H9 (cell line): ENCODE results near the gene TTC3. TPM values are rescaled to one million over a fixed set of nuclear protein-coding genes. Genes with fewer than 3 reads are reported as not detected.

ENCODE experiments used
- DNase-seq: peaks from one replicate; pipeline ENCODE4 v3.0.0-alpha.2; 2017
- H2AFZ ChIP-seq: one replicate; pipeline ENCODE4 v1.6.1; 2013; ENCODE audit warnings: mild to moderate bottlenecking, low read length, control low read depth, moderate library complexity
- H2AK5ac ChIP-seq: 2 replicates; pipeline ENCODE4 v1.6.1; 2013; ENCODE audit warnings: low read length, control low read depth, mixed read lengths; ENCODE audit not compliant: insufficient read length
- H2BK120ac ChIP-seq: one replicate; pipeline ENCODE4 v1.6.1; 2013; ENCODE audit warnings: low read depth, mild to moderate bottlenecking, low read length, control low read depth, inconsistent platforms; ENCODE audit not compliant: poor library complexity, severe bottlenecking
- H2BK12ac ChIP-seq: 2 replicates; pipeline ENCODE4 v1.6.1; 2013; ENCODE audit warnings: low read length, control low read depth, mixed read lengths, low read depth; ENCODE audit not compliant: insufficient read length
- H2BK15ac ChIP-seq: 2 replicates; pipeline ENCODE4 v1.6.1; 2013; ENCODE audit warnings: low read depth, low read length, control low read depth
- H2BK20ac ChIP-seq: one replicate; pipeline ENCODE4 v1.6.1; 2013; ENCODE audit warnings: low read depth, mild to moderate bottlenecking, low read length, control low read depth, inconsistent platforms; ENCODE audit not compliant: poor library complexity, severe bottlenecking
- H2BK5ac ChIP-seq: 2 replicates; pipeline ENCODE4 v1.6.1; 2013; ENCODE audit warnings: low read length, control low read depth, mixed read lengths; ENCODE audit not compliant: insufficient read length
- H3K14ac ChIP-seq: 2 replicates; pipeline ENCODE4 v1.6.1; 2013; ENCODE audit warnings: low read length, control low read depth; ENCODE audit not compliant: insufficient read depth
- H3K18ac ChIP-seq: 2 replicates; pipeline ENCODE4 v1.6.1; 2013; ENCODE audit warnings: low read depth, mild to moderate bottlenecking, mixed read lengths, low read length, control low read depth; ENCODE audit not compliant: insufficient read length
- H3K23ac ChIP-seq: 2 replicates; pipeline ENCODE4 v1.6.1; 2013; ENCODE audit warnings: low read length, control low read depth, mixed read lengths, low read depth; ENCODE audit not compliant: insufficient read length
- H3K23me2 ChIP-seq: 2 replicates; pipeline ENCODE4 v1.6.1; 2013; ENCODE audit warnings: low read depth, mild to moderate bottlenecking, mixed read lengths, low read length, control low read depth; ENCODE audit not compliant: insufficient read length, poor library complexity, severe bottlenecking
- H3K27ac ChIP-seq: 2 replicates; pipeline ENCODE4 v1.5.1; 2013; ENCODE audit warnings: low read length, control low read depth, mixed read lengths, low read depth; ENCODE audit not compliant: insufficient read length
- H3K27me3 ChIP-seq: 2 replicates; pipeline ENCODE4 v1.6.1; 2013; ENCODE audit warnings: low read length, control low read depth, inconsistent platforms; ENCODE audit not compliant: insufficient read depth
- H3K4ac ChIP-seq: 2 replicates; pipeline ENCODE4 v1.6.1; 2013; ENCODE audit warnings: low read depth, mild to moderate bottlenecking, control low read depth, inconsistent platforms, low read length, moderate library complexity
- H3K4me1 ChIP-seq: 2 replicates; pipeline ENCODE4 v1.6.1; 2013; ENCODE audit warnings: low read length, control low read depth, inconsistent platforms; ENCODE audit not compliant: insufficient read depth
- H3K4me2 ChIP-seq: 2 replicates; pipeline ENCODE4 v1.6.1; 2013; ENCODE audit warnings: low read length, control low read depth, mixed read lengths; ENCODE audit not compliant: insufficient read length, insufficient read depth
- H3K56ac ChIP-seq: 2 replicates; pipeline ENCODE4 v1.6.1; 2013; ENCODE audit warnings: low read depth, mild to moderate bottlenecking, mixed read lengths, low read length, control low read depth; ENCODE audit not compliant: insufficient read length
- H3K79me1 ChIP-seq: 2 replicates; pipeline ENCODE4 v1.6.1; 2013; ENCODE audit warnings: low read depth, mild to moderate bottlenecking, moderate library complexity, low read length, control low read depth, inconsistent platforms; ENCODE audit not compliant: insufficient read depth, poor library complexity, severe bottlenecking
- H3K79me2 ChIP-seq: 2 replicates; pipeline ENCODE4 v1.6.1; 2013; ENCODE audit warnings: low read length, control low read depth, inconsistent platforms; ENCODE audit not compliant: insufficient read depth
- H3K9ac ChIP-seq: 2 replicates; pipeline ENCODE4 v1.6.1; 2013; ENCODE audit warnings: low read length, control low read depth, mixed read lengths; ENCODE audit not compliant: insufficient read length; ENCODE audit errors: extremely low read depth
- H3K9me3 ChIP-seq: one replicate; pipeline ENCODE4 v1.6.1; 2013; ENCODE audit warnings: low read depth, low read length, inconsistent platforms; ENCODE audit not compliant: control insufficient read depth
- H3T11ph ChIP-seq: one replicate; pipeline ENCODE4 v1.6.1; 2013; ENCODE audit warnings: mild to moderate bottlenecking, low read length, control low read depth, inconsistent platforms
- H4K20me1 ChIP-seq: one replicate; pipeline ENCODE4 v1.6.1; 2013; ENCODE audit not compliant: control insufficient read depth, insufficient read length, insufficient read depth
- H4K5ac ChIP-seq: 2 replicates; pipeline ENCODE4 v1.6.1; 2013; ENCODE audit warnings: low read depth, mild to moderate bottlenecking, mixed read lengths, low read length, control low read depth; ENCODE audit not compliant: insufficient read length
- H4K8ac ChIP-seq: replicated peaks from 2 replicates; pipeline ENCODE4 v1.6.1; 2013; ENCODE audit warnings: low read length, control low read depth, mixed read lengths, low read depth; ENCODE audit not compliant: insufficient read length
- H4K91ac ChIP-seq: 2 replicates; pipeline ENCODE4 v1.6.1; 2013; ENCODE audit warnings: low read depth, mild to moderate bottlenecking, moderate library complexity, mixed read lengths, low read length, control low read depth; ENCODE audit not compliant: insufficient read length
- H3K27ac Mint-ChIP-seq, 3 experiments: 2 replicates in 2 of 3; 3 replicates in 1 of 3; pipeline ENCODE4 v1.8.0; 2020 to 2021; ENCODE audit warnings: mixed read lengths in 3 of 3, mild to moderate bottlenecking in 1 of 3, moderate library complexity in 1 of 3
- H3K27me3 Mint-ChIP-seq: 2 replicates; pipeline ENCODE4 v1.8.0; 2021; ENCODE audit warnings: low read depth, mild to moderate bottlenecking, moderate library complexity, mixed read lengths
- H3K36me3 Mint-ChIP-seq, 3 experiments: 2 replicates in 2 of 3; 3 replicates in 1 of 3; pipeline ENCODE4 v1.8.0; 2020 to 2021; ENCODE audit warnings: low read depth in 3 of 3, mixed read lengths in 3 of 3; ENCODE audit not compliant: insufficient read depth in 1 of 3
- H3K4me1 Mint-ChIP-seq, 2 experiments: 2 replicates each; pipeline ENCODE4 v1.8.0; 2020; ENCODE audit warnings: mixed read lengths in 2 of 2
- H3K4me3 Mint-ChIP-seq, 2 experiments: 2 replicates in 1 of 2; 3 replicates in 1 of 2; pipeline ENCODE4 v1.8.0; 2020 to 2021; ENCODE audit warnings: mild to moderate bottlenecking in 2 of 2, mixed read lengths in 2 of 2, moderate library complexity in 1 of 2
- H3K9me3 Mint-ChIP-seq, 2 experiments: 2 replicates in 1 of 2; 3 replicates in 1 of 2; pipeline ENCODE4 v1.8.0; 2020; ENCODE audit warnings: mild to moderate bottlenecking in 2 of 2, mixed read lengths in 2 of 2, moderate library complexity in 1 of 2
- CTCF ChIP-seq: fragments of 200-600 bp; sonication (generic); conservative IDR thresholded peaks from 3 replicates; pipeline ENCODE4 v1.8.0; 2021; ENCODE audit warnings: antibody characterized with exemption, mild to moderate bottlenecking
- WGBS: extraction: QIAGEN DNeasy Blood & Tissue Kit; methylation state at CpG from one replicate; pipeline ENCODE4 v1.1.7; 2013; ENCODE audit warnings: missing lambda C conversion rate, low lambda C conversion rate, mixed read lengths; ENCODE audit not compliant: insufficient read length; ENCODE audit errors: extremely low coverage; 5-methylcytosine and 5-hydroxymethylcytosine counted together
- total RNA-seq: library from RNA; stranded (reverse); gene quantifications from 2 replicates; pipeline ENCODE4 v1.2.1, GENCODE V29; 2021

The TTC3 gene
- total RNA-seq, 1 experiment from 2014 or later = 46.5 TPM

- Histone ChIP-seq H2BK5ac (no peak overlapping the region), H4K20me1 (no peaks in the 10 kb centered on the region), H3K9me3 (no peaks in the 10 kb centered on the region), H3K23ac (no peak overlapping the region), H2BK20ac (no peak overlapping the region), H2AK5ac (no peak overlapping the region), H3K14ac (no peak overlapping the region), H2BK12ac (no peak overlapping the region), H3K4me1 (0 out of 2 replicates have a peak, but pooled peaks cover 2% of the 10 kb centered on the region), H4K8ac (no peak overlapping the region), H3K4me2 (no peak overlapping the region), H3K23me2 (no peaks in the 10 kb centered on the region), H4K91ac (no peak overlapping the region), H3K9ac (no peak overlapping the region), H2BK120ac (no peak overlapping the region), H3K79me1 (no peaks in the 10 kb centered on the region), H3K18ac (no peak overlapping the region), H3K79me2 (no peaks in the 10 kb centered on the region), H3K56ac (no peak overlapping the region), H2AFZ (no peak overlapping the region), H3K27me3 (no peaks in the 10 kb centered on the region), H3T11ph (no peak overlapping the region), H2BK15ac (no peak overlapping the region), H3K27ac (no peak overlapping the region), H4K5ac (no peak overlapping the region), H3K4ac (no peak overlapping the region)
- WGBS = no CpG with 5 or more reads among the region's 14 CpGs
- Mint-ChIP-seq H3K27me3 (no peaks in the 10 kb centered on the region), H3K27ac (peak overlapping the region in 1 of 3 experiments; percentile 33; a peak in 3 of 7 replicates), H3K9me3 (no peaks in the 10 kb centered on the region), H3K36me3 (peaks cover 7 to 19% (median 16%) of the 10 kb centered on the region in 3 experiments; a peak in 6 of 7 replicates), H3K4me1 (peaks cover 12 to 14% of the 10 kb centered on the region in 2 experiments), H3K4me3 (no peak overlapping the region)
- TF ChIP-seq CTCF = no peak
- DNase-seq = no peak
These were observed 129.4 kb downstream of the TTC3 start for GRCh38 chr21:37202221-37203110.
